GM13977 (cell line): Measurements from ENCODE around the gene ARID4B.

Experiments used
- DNase-seq: peaks from one replicate; pipeline ENCODE4 v3.0.0; 2012; ENCODE audit warnings: low spot score
- in situ Hi-C: fragments of 300-500 bp; cut with MboI; formaldehyde crosslinking; loops from one replicate; pipeline ENCODE4 v1.12.0; 2022; ENCODE audit warnings: low sequenced_read_pairs, low pct_unique_long_range_greater_than_20kb, mixed read lengths, inconsistent platforms; ENCODE audit not compliant: unreplicated experiment
- TF ChIP-seq, protein P1 (sequence below): IDR thresholded peaks from 2 replicates; pipeline ENCODE4 v1.5.1; 2012; ENCODE audit warnings: mild to moderate bottlenecking, control low read depth; ENCODE audit not compliant: insufficient read depth; ENCODE audit errors: extremely low read depth, missing control alignments

The ARID4B gene

DNA sequence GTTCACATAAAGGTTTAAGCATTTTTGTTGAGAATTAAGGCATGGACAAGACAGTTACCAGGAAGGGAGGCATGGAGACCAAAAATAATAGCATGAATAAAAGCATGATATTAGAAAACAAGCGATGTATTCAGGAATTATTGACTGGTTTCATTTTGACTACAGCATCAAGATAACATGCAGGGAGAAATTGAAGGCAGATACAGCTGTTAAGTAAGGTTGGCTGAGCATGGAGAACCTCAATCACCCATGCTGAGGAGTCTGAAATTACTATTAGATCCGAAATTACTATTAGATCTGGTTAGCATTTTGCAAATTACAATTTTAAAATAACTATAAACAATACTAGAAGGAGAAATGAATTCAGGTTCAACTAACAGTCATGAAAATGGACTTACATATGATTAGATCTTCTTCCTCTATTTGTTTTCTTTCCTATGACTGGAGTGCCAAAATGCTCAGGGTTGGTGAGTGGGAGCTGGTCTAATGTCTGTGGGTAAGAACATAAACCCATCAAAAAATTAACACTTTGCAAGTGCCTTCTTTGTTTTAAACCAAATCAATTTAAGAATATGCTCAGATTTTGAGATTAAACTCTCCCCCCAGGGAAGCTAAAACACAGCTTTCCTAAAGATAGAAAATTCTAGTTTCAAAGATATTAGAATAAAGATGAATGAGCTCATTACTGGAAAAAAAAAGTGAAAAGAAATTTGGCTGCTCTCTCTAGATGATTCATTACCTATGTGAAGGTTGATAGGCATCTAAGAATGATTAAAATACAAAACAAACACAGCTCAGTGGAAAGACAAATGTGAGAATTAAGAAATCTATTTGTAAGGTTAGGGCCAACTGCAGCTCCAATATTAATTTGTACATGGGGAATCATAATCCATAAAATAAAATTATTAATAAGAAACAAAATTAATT is 81.7 kb downstream of the ARID4B start:
- TF ChIP-seq, protein P1, sequence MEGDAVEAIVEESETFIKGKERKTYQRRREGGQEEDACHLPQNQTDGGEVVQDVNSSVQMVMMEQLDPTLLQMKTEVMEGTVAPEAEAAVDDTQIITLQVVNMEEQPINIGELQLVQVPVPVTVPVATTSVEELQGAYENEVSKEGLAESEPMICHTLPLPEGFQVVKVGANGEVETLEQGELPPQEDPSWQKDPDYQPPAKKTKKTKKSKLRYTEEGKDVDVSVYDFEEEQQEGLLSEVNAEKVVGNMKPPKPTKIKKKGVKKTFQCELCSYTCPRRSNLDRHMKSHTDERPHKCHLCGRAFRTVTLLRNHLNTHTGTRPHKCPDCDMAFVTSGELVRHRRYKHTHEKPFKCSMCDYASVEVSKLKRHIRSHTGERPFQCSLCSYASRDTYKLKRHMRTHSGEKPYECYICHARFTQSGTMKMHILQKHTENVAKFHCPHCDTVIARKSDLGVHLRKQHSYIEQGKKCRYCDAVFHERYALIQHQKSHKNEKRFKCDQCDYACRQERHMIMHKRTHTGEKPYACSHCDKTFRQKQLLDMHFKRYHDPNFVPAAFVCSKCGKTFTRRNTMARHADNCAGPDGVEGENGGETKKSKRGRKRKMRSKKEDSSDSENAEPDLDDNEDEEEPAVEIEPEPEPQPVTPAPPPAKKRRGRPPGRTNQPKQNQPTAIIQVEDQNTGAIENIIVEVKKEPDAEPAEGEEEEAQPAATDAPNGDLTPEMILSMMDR, result no peak
- DNase-seq, result peak; percentile 26
- in situ Hi-C loops, result loop anchor here (5.0 kb wide), 1 partner anchor 171 kb away; no protein-coding TSS in a partner anchor

DNA sequence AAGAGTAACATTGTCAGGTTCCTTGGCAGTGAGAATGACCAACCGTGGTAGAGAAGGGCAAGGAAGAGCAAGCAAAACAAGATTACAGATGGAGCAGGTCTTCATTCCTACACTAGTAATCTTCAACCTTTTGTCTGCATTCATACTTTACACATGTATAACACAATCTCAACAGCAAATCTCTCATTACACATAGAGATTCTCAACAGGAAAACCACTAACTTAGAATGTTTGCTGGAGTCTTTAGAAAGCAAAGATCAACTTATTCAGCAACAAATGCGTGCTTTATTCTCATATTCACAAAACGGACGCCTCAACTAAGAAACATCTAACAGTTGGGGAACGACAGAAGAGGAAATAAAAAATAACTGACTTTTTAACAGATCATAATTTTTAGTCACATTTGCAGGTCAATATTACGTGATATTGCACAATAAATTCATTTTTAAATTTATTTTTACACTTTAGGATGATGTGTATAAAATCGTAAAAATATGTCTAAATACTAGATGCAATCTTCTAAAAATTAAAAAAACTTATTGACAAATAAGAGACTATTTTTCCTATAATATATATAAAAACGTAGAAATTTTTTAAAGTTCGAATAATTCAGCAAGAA is 82.9 kb downstream of the ARID4B start:
- no peak for DNase-seq
- TF ChIP-seq, protein P1, result no peak
- in situ Hi-C loops, result loop anchor here (5.0 kb wide), 1 partner anchor 172 kb away; no protein-coding TSS in a partner anchor

DNA sequence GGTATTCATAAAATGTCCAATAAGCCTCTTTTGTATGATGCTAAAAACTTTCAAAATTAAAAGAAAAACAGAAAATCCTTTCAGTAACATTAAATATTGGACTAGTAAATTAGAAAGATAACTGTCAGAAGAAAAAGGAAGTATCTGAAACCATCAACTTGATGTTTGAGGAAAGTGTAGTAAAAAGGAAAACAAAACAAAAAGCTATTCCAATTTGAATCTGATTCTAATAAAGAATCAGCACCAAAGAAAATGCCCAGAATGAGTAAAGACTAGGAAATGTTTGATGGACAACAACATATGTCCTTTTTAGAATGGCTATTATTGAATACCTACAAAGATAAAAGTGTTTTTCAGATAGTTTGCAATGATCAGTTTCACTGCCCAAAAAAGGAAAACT is 87.0 kb downstream of the ARID4B start:
- no peak for DNase-seq
- in situ Hi-C loops, result no loop called here
- TF ChIP-seq, protein P1, result no peak

DNA sequence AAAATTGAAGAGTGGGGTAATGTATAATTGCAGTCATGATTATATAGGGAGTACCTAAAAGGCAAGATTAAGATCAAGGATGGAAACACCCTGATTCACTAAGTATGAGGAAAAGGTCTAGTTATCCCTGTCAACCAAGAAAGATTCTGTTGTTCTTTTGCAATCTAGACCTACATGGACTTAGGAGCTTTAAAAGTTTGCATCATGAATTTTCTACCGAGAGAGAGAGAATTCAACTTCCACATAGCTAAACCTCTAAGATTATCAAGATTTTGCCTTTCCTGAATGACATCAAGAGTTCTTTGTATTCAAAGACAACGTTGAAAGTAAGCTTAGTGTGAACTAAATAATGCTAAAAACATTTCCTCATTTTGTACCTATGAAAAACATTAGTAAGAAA is 88.1 kb downstream of the ARID4B start:
- in situ Hi-C loops, result no loop called here
- TF ChIP-seq, protein P1, result no peak
- DNase-seq, result no peak

DNA sequence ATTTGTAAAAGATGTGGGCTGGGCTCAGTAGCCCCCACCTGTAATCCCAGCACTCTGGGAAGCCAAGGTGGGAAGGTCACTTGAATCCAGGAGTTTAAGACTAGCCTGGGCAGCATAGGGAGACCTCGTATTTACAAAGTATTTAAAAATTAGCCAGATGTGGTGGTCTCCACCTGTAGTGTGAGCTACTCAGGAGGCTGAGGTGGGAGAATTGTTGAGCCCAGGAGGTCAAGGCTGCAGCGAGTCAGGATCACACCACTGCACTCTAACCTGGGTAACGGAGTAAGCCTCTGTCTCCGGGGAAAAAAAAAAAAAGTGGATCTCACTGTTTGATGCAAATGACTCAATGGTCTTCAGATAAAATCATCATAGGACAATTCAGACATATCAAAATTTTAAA is 89.4 kb downstream of the ARID4B start:
- in situ Hi-C loops, result no loop called here
- no peak for DNase-seq
- TF ChIP-seq, protein P1, result no peak

DNA sequence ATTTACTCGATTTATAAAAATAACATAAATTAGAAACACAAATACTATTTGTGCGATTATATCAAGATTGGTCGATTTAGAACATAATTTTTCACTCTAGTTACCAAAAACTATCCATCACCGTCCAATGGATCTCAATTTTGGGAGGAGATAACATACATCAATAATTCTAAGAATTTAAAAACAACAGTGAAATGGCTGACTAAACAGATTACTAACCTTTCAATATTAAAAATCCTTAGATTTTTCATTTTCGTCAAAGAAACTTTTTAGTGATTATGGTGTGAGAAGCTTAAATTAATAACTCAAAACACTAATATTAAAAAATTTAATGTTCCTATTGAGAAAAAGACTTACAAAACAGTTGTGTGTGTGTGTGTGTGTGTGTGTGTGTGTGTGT is 91.9 kb downstream of the ARID4B start:
- TF ChIP-seq, protein P1, result no peak
- in situ Hi-C loops, result no loop called here
- no peak for DNase-seq
